Measurements from ENCODE around the gene ALDH3B1. TPM values are rescaled to one million over a fixed set of nuclear protein-coding genes. Genes with fewer than 3 reads are reported as not detected.
"Not testable (repeated sequence)": the region's sequence is repeated elsewhere in the genome, so short reads cannot be mapped to it uniquely, and the experiment has no call there.

The ALDH3B1 gene
- total and polyA plus RNA-seq, 2 of the 4 experiments (the other 2 are of a cell fraction) = 11.8 to 22.8 TPM

DNA sequence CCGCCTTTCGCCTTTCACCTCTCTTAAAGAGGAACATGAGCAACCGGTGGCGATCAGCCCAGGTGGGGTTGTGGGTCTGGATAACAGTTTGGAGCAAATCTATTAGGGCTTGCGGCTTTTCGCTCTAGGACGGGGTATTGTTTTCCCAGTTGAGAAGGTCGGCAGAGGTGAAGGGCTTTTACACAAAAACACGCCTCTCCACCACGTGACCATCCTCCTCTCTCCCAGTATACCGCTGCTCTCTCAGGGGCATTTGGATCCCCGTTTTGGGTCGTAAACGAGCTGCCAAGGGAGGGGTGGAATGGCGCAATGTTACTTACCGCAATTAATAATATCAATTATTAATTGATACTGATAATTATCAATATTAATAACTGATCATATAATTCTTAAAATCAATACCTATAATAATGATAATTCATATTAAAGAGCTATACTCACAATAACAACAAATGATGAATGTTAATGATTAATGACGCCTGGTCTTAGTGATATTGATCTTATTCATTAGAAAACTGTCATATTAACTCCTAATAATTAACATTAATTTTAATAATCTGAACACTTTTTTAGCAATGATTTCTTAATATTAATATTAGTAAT lies 27.8 kb upstream of the ALDH3B1 start:
- H3K27me3 ChIP-seq (ENCODE audit: control insufficient read depth, insufficient read depth, low read length) = peaks cover 16% of the 10 kb centered on the region
- H3K4me2 ChIP-seq (ENCODE audit: low read depth, low read length); H3K9me3 ChIP-seq (ENCODE audit: control insufficient read depth, insufficient read depth, low read length); H3K9me1 ChIP-seq (ENCODE audit: insufficient read depth, low read length); H3K36me3 ChIP-seq (ENCODE audit: control insufficient read depth, insufficient read depth, low read length); H3K23ac ChIP-seq (ENCODE audit: low read depth, low read length); H3K4me3 ChIP-seq (ENCODE audit: insufficient read depth, low read depth, low read length); POLR2A ChIA-PET (ENCODE audit: unreplicated experiment); H2BK20ac ChIP-seq (ENCODE audit: low read depth, low read length); dilution Hi-C loops (cut with HindIII; ENCODE audit: low sequenced_read_pairs, unreplicated experiment); H4K5ac ChIP-seq (ENCODE audit: low read depth, low read length); BruUV-seq (replicated peaks); H2BK5ac ChIP-seq (ENCODE audit: low read depth, low read length, poor library complexity, severe bottlenecking); DNase-seq; H4K91ac ChIP-seq (ENCODE audit: insufficient read depth, low read depth, low read length); H2AFZ ChIP-seq (replicated peaks; ENCODE audit: low read length, poor library complexity); H3K18ac ChIP-seq (ENCODE audit: low read depth, low read length); H2AK5ac ChIP-seq (ENCODE audit: low read depth, low read length); H3K9ac ChIP-seq (ENCODE audit: low read depth, low read length); intact Hi-C loops (cut with micrococcal nuclease); H3K79me1 ChIP-seq (ENCODE audit: low read depth in 1 of 2, low read length in 2 of 2); H2BK120ac ChIP-seq (ENCODE audit: low read depth, low read length); H4K20me1 ChIP-seq (ENCODE audit: insufficient read depth, low read length); H3K27ac ChIP-seq (ENCODE audit: insufficient read depth, low read length); H2AK9ac ChIP-seq (replicated peaks; ENCODE audit: low read depth, low read length, poor library complexity); H3K14ac ChIP-seq (replicated peaks; ENCODE audit: low read depth, low read length); H4K8ac ChIP-seq (ENCODE audit: low read depth in 2 of 2, low read length in 2 of 2); in situ Hi-C loops (cut with MboI; ENCODE audit: low sequenced_read_pairs); ATAC-seq (ENCODE audit: low read depth); H3K4me1 ChIP-seq (ENCODE audit: control insufficient read depth, insufficient read depth, low read length); H2BK15ac ChIP-seq (ENCODE audit: low read depth, low read length); H3K4ac ChIP-seq (ENCODE audit: low read depth, low read length); H3K56ac ChIP-seq (ENCODE audit: extremely low read depth, insufficient read depth, low read length): not testable (repeated sequence)
- WGBS, 2 experiments (ENCODE audit: extremely low coverage in 2 of 2, insufficient read length in 1 of 2) = no CpG with 5 or more reads among the region's 17 CpGs
- CTCF ChIA-PET = interaction anchor here (1.1 kb wide), 1 partner anchor 27 kb away, joined by 3 read pairs; no protein-coding TSS in a partner anchor

Data from IMR-90 (cell line).